ENCODE results near the gene QSOX1.

QSOX1 gene

GRCh38 chr1:180173952-180174351, 19.3 kb downstream of the QSOX1 start:
- TF ChIP-seq CTCF (IDR thresholded peaks at IDR 0.05; ENCODE audit: unreplicated experiment in 3 of 3), result no peak
- no peak overlapping the region for H3K27ac Mint-ChIP-seq
- no peaks in the 10 kb centered on the region for H3K9me3 Mint-ChIP-seq
- no peak overlapping the region for H3K4me3 Mint-ChIP-seq
- H3K4me1 Mint-ChIP-seq, result peaks cover 7% of the 10 kb centered on the region
- H3K27me3 Mint-ChIP-seq (ENCODE audit: low read depth), result no peaks in the 10 kb centered on the region
- H3K36me3 Mint-ChIP-seq (ENCODE audit: low read depth), result peaks cover 3% of the 10 kb centered on the region

- Mint-ChIP-seq H3K27me3 (ENCODE audit: low read depth) (no peaks in the 10 kb centered on the region), H3K27ac (no peak overlapping the region), H3K36me3 (ENCODE audit: low read depth) (no peaks in the 10 kb centered on the region), H3K4me1 (peaks cover 7% of the 10 kb centered on the region), H3K4me3 (no peak overlapping the region), H3K9me3 (no peaks in the 10 kb centered on the region)
- no peak for TF ChIP-seq CTCF (IDR thresholded peaks at IDR 0.05; ENCODE audit: unreplicated experiment in 3 of 3)
Measured at GRCh38 chr1:180175291-180175690, 20.6 kb downstream of the QSOX1 start.

GRCh38 chr1:180175806-180176205, 21.1 kb downstream of the QSOX1 start:
- Mint-ChIP-seq H3K4me3 (no peak overlapping the region), H3K9me3 (no peaks in the 10 kb centered on the region), H3K27ac (no peak overlapping the region), H3K4me1 (peaks cover 7% of the 10 kb centered on the region), H3K36me3 (ENCODE audit: low read depth) (no peaks in the 10 kb centered on the region), H3K27me3 (ENCODE audit: low read depth) (no peaks in the 10 kb centered on the region)
- TF ChIP-seq CTCF (IDR thresholded peaks at IDR 0.05; ENCODE audit: unreplicated experiment in 3 of 3), result no peak

GRCh38 chr1:180176965-180177364, 22.3 kb downstream of the QSOX1 start:
- H3K27ac Mint-ChIP-seq, result no peak overlapping the region

GRCh38 chr1:180177931-180178330, 23.3 kb downstream of the QSOX1 start:
- H3K9me3 Mint-ChIP-seq, result no peaks in the 10 kb centered on the region
- H3K36me3 Mint-ChIP-seq (ENCODE audit: low read depth), result no peaks in the 10 kb centered on the region
- H3K27ac Mint-ChIP-seq, result no peak overlapping the region
- no peak for TF ChIP-seq CTCF (IDR thresholded peaks at IDR 0.05; ENCODE audit: unreplicated experiment in 3 of 3)
- peaks cover 7% of the 10 kb centered on the region for H3K4me1 Mint-ChIP-seq
- no peaks in the 10 kb centered on the region for H3K27me3 Mint-ChIP-seq (ENCODE audit: low read depth)
- H3K4me3 Mint-ChIP-seq, result no peak overlapping the region

More at GRCh38 chr1:180176965-180177364, 22.3 kb downstream of the QSOX1 start:
- Mint-ChIP-seq H3K9me3 (no peaks in the 10 kb centered on the region), H3K4me3 (no peak overlapping the region), H3K27me3 (ENCODE audit: low read depth) (no peaks in the 10 kb centered on the region), H3K36me3 (ENCODE audit: low read depth) (no peaks in the 10 kb centered on the region), H3K4me1 (peaks cover 7% of the 10 kb centered on the region)
- no peak for TF ChIP-seq CTCF (IDR thresholded peaks at IDR 0.05; ENCODE audit: unreplicated experiment in 3 of 3)

- Mint-ChIP-seq H3K9me3 (no peaks in the 10 kb centered on the region), H3K36me3 (ENCODE audit: low read depth) (no peaks in the 10 kb centered on the region), H3K4me1 (peaks cover 3% of the 10 kb centered on the region), H3K4me3 (no peak overlapping the region), H3K27ac (no peak overlapping the region), H3K27me3 (ENCODE audit: low read depth) (no peaks in the 10 kb centered on the region)
- TF ChIP-seq CTCF (IDR thresholded peaks at IDR 0.05; ENCODE audit: unreplicated experiment in 3 of 3), result peak; percentile 87 to 94 (median 93)
Measured at GRCh38 chr1:180178511-180179161, 24.0 kb downstream of the QSOX1 start.
